HepG2 (cell line): ENCODE measurements around the gene VSIR. TPM values are rescaled to one million over a fixed set of nuclear protein-coding genes. Genes with fewer than 3 reads are reported as not detected.

Experiments
- ATAC-seq: fragments of 200-7000 bp; cut with Tn5 transposase; 3 replicates; pipeline ENCODE4 v1.9.1; 2020; ENCODE audit warnings: mild to moderate bottlenecking, moderate library complexity
- BruUV-seq: library from RNA; stranded (reverse); fragments of 400-500 nt; replicated peaks from 2 replicates; lab custom pipeline; 2021; lab: Mats Ljungman, UMichigan
- CTCF ChIA-PET: fragments of 300-600 bp; formaldehyde crosslinking; extraction: SDS; loops from one replicate; lab custom pipeline; 2021; ENCODE audit warnings: low total read pairs, inconsistent platforms, low intra/inter-chr PET ratio; lab: Yijun Ruan, JAX
- POLR2A ChIA-PET: fragments of 350-600 bp; sonication (Branson Sonifier 250); formaldehyde crosslinking; loops from one replicate; lab custom pipeline; 2020; ENCODE audit warnings: antibody characterized with exemption, inconsistent platforms; lab: Yijun Ruan, JAX
- DNase-seq: peaks from one replicate; pipeline ENCODE4 v3.0.0-alpha.2; 2015; ENCODE audit warnings: low spot score
- FAIRE-seq: peaks from 3 replicates; lab custom pipeline; 2011; peaks lifted over from hg19 to GRCh38; lab: Jason Lieb, UNC
- H2AFZ ChIP-seq: one replicate; pipeline ENCODE4 v1.6.1; 2011; ENCODE audit warnings: low read length, inconsistent platforms
- H3K27ac ChIP-seq: fragments of 300-600 bp; 3 replicates; pipeline ENCODE4 v1.8.0; 2011; ENCODE audit warnings: mixed run types, mild to moderate bottlenecking, mixed read lengths, low read length, inconsistent platforms; ENCODE audit not compliant: insufficient read depth; ENCODE audit errors: extremely low read length
- H3K27me3 ChIP-seq, 2 experiments: fragments of 200-600 bp in 1 of 2; 2 replicates in 1 of 2; 3 replicates in 1 of 2; pipeline versions ENCODE4 v1.6.0 to v1.8.0; 2011; ENCODE audit warnings: low read length in 2 of 2, mild to moderate bottlenecking in 2 of 2, moderate library complexity in 2 of 2, inconsistent platforms in 1 of 2; ENCODE audit not compliant: insufficient read depth in 2 of 2, control insufficient read depth in 1 of 2
- H3K36me3 ChIP-seq, 2 experiments: fragments of 200-600 bp in 1 of 2; replicated peaks in 1 of 2; 2 replicates in 1 of 2; 3 replicates in 1 of 2; pipeline versions ENCODE4 v1.5.1 to v1.8.0; 2011; ENCODE audit warnings: low read length in 2 of 2, inconsistent platforms in 1 of 2; ENCODE audit not compliant: insufficient read depth in 2 of 2, control insufficient read depth in 1 of 2
- H3K4me1 ChIP-seq: 2 replicates; pipeline ENCODE4 v1.5.1; 2012; ENCODE audit warnings: low read length, inconsistent platforms; ENCODE audit not compliant: insufficient read depth
- H3K4me2 ChIP-seq: 2 replicates; pipeline ENCODE4 v1.6.0; 2011; ENCODE audit warnings: low read depth, low read length, inconsistent platforms
- H3K4me3 ChIP-seq, 3 experiments: fragments of 200-600 bp in 1 of 3; sonication (generic), shearing (Covaris generic) in 1 of 3; replicated peaks in 1 of 3; 2 replicates each; pipeline ENCODE4 v1.5.1; 2011 to 2016; ENCODE audit warnings: low read length in 3 of 3, inconsistent platforms in 2 of 3, low read depth in 2 of 3, mild to moderate bottlenecking in 2 of 3, control low read depth in 1 of 3, mixed read lengths in 1 of 3; ENCODE audit not compliant: insufficient read depth in 1 of 3
- H3K79me2 ChIP-seq: one replicate; pipeline ENCODE4 v1.6.1; 2011; ENCODE audit warnings: low read length, inconsistent platforms; ENCODE audit not compliant: insufficient read depth
- H3K9ac ChIP-seq: 2 replicates; pipeline ENCODE4 v1.6.0; 2011; ENCODE audit warnings: mild to moderate bottlenecking, low read depth, low read length, inconsistent platforms; ENCODE audit not compliant: insufficient read depth
- H3K9me3 ChIP-seq: 2 replicates; pipeline ENCODE4 v1.5.1; 2012; ENCODE audit warnings: mild to moderate bottlenecking, low read length
- H4K20me1 ChIP-seq: 2 replicates; pipeline ENCODE4 v1.6.0; 2011; ENCODE audit warnings: inconsistent platforms, mild to moderate bottlenecking, low read length, moderate library complexity; ENCODE audit not compliant: insufficient read depth
- CBX5 ChIP-seq: sonication (generic); formaldehyde crosslinking; IDR thresholded peaks from 2 replicates; pipeline ENCODE4 v1.4.0; 2020; ENCODE audit warnings: missing genetic modification reagents, borderline replicate concordance
- CENPT ChIP-seq: sonication (generic); formaldehyde crosslinking; IDR thresholded peaks from 2 replicates; pipeline ENCODE4 v1.8.0; 2022; ENCODE audit warnings: low read depth, mild to moderate bottlenecking, moderate library complexity, missing genetic modification reagents
- HOXA5 ChIP-seq: sonication (generic); formaldehyde crosslinking; IDR thresholded peaks from 2 replicates; pipeline ENCODE4 v1.4.0; 2020; ENCODE audit warnings: missing genetic modification reagents
- POLR2G ChIP-seq: fragments of 200-400 bp; formaldehyde crosslinking; IDR thresholded peaks from 2 replicates; pipeline ENCODE4 v1.6.1; 2018; ENCODE audit warnings: mild to moderate bottlenecking, low read depth, low read length, moderate library complexity
- REXO4 ChIP-seq: sonication (generic); formaldehyde crosslinking; IDR thresholded peaks from 2 replicates; pipeline ENCODE4 v1.8.0; 2022; ENCODE audit warnings: missing genetic modification reagents, mild to moderate bottlenecking, borderline replicate concordance
- SMARCC2 ChIP-seq: fragments of 450-650 bp; IDR thresholded peaks from 2 replicates; pipeline ENCODE4 v1.6.1; 2017; ENCODE audit warnings: antibody characterized with exemption, mild to moderate bottlenecking
- ZMYM3 ChIP-seq: sonication (generic); formaldehyde crosslinking; IDR thresholded peaks from 2 replicates; pipeline ENCODE4 v1.5.1; 2020; ENCODE audit warnings: mild to moderate bottlenecking, missing genetic modification reagents
- ZNF569 ChIP-seq: sonication (generic); formaldehyde crosslinking; IDR thresholded peaks from 2 replicates; pipeline ENCODE4 v1.5.0; 2020; ENCODE audit warnings: mild to moderate bottlenecking, missing genetic modification reagents, moderate library complexity, borderline replicate concordance
- ZNF670 ChIP-seq: sonication (generic); formaldehyde crosslinking; IDR thresholded peaks from 2 replicates; pipeline ENCODE4 v1.8.0; 2022; ENCODE audit warnings: mild to moderate bottlenecking, missing genetic modification reagents, borderline replicate concordance
- ZNF747 ChIP-seq: sonication (generic); formaldehyde crosslinking; IDR thresholded peaks from 2 replicates; pipeline ENCODE4 v1.8.1; 2023; ENCODE audit warnings: missing genetic modification reagents, mild to moderate bottlenecking, borderline replicate concordance
- WGBS: methylation state at CpG from one replicate; pipeline ENCODE4 v1.1.6; 2017; ENCODE audit warnings: low lambda C conversion rate; 5-methylcytosine and 5-hydroxymethylcytosine counted together
- in situ Hi-C: cut with HindIII; loops from 2 replicates; pipeline ENCODE4 v1.10.0; 2017; ENCODE audit warnings: low pct_unique_long_range_greater_than_20kb; ENCODE audit not compliant: extremely low pct_ligation_motif_present
- intact Hi-C: fragments of 100-400 bp; cut with micrococcal nuclease; formaldehyde crosslinking; loops from one replicate; pipeline ENCODE4 v1.10.0; 2022; ENCODE audit not compliant: unreplicated experiment
- polyA plus RNA-seq, 8 experiments: library from polyadenylated mRNA; depleted of rRNA in 3 of 8; stranded (reverse) in 7 of 8; unstranded in 1 of 8; fragments of >200 nt; fragmentation: Illumina TruSeq in 4 of 8; extraction: Trizol in 4 of 8; gene quantifications; 2 replicates each; pipeline versions ENCODE4 v1.2.1 to v1.2.3, GENCODE V29; 2011 to 2016; ENCODE audit warnings: low read depth in 4 of 8, missing spikeins in 1 of 8, mixed read lengths in 1 of 8; ENCODE audit not compliant: insufficient read depth in 1 of 8
- total RNA-seq, 5 experiments: library from RNA; depleted of rRNA; stranded (reverse); fragments of >200 nt; fragmentation: Illumina TruSeq; extraction: Trizol; gene quantifications; 2 replicates each; pipeline ENCODE4 v1.2.3, GENCODE V29; 2016; ENCODE audit warnings: low read depth in 1 of 5

Gene VSIR
- total and polyA plus RNA-seq, 2 of the 13 experiments (the other 11 are each of a cell fraction or from before 2014, with no cell fraction given), result 0.44 to 3.2 TPM

- BruUV-seq, result no TSS peak
- 20% methylated on average over 4 of the region's 4 CpGs for WGBS
- in situ Hi-C loops (no loop called here), intact Hi-C loops (no loop called here)
- ATAC-seq (no peak), DNase-seq (no peak), FAIRE-seq (no peak)
- CTCF ChIA-PET, result no interaction called here
- Histone ChIP-seq H3K27ac (no peak overlapping the region), H4K20me1 (no peaks in the 10 kb centered on the region), H3K9ac (no peak overlapping the region), H3K4me2 (no peak overlapping the region), H3K4me3 (no peak overlapping the region), H3K9me3 (no peaks in the 10 kb centered on the region), H3K27me3 (peaks cover 5 to 19% of the 10 kb centered on the region in 2 experiments; a peak in 4 of 5 replicates), H3K79me2 (no peaks in the 10 kb centered on the region), H3K36me3 (no peaks in the 10 kb centered on the region), H3K4me1 (peaks cover 17% of the 10 kb centered on the region), H2AFZ (no peak overlapping the region)
- TF ChIP-seq CENPT (CRISPR knock-in tag) (no peak), ZNF670 (no peak), SMARCC2 (no peak), POLR2G (no peak), HOXA5 (no peak), REXO4 (CRISPR knock-in tag) (no peak), ZMYM3 (no peak), ZNF747 (CRISPR knock-in tag) (no peak), ZNF569 (no peak), CBX5 (CRISPR knock-in tag) (no peak)
- POLR2A ChIA-PET, result no interaction called here
Observed at GRCh38 chr10:71804077-71804476, 30.8 kb upstream of the VSIR start.
